Peyer's patch (tissue), 4 donors: ENCODE measurements around the gene SLC39A11.

Source experiments
- CTCF ChIP-seq, 6 experiments: fragments of 450-650 bp in 4 of 6; fragments of 200-600 bp in 2 of 6; sonication (generic) in 1 of 6; IDR thresholded peaks; one replicate each; pipeline ENCODE4 v1.5.1; 2017 to 2019; ENCODE audit warnings: antibody characterized with exemption in 6 of 6, mild to moderate bottlenecking in 3 of 6, moderate library complexity in 1 of 6
- POLR2A ChIP-seq, 2 donors: fragments of 450-650 bp; IDR thresholded peaks; one replicate each; pipeline ENCODE4 v1.5.1; 2017; ENCODE audit warnings: antibody characterized with exemption in 2 of 2, mild to moderate bottlenecking in 2 of 2, moderate library complexity in 2 of 2

GRCh38 chr17:72879877-72880276, 212.6 kb downstream of the SLC39A11 start:
- TF ChIP-seq CTCF (IDR thresholded peaks at IDR 0.05) = no peak
- TF ChIP-seq POLR2A (IDR thresholded peaks at IDR 0.05) = no peak
